Hepatocyte (in vitro differentiated cells): ENCODE results near the gene PSMB7. TPM values are rescaled to one million over a fixed set of nuclear protein-coding genes. Genes with fewer than 3 reads are reported as not detected.

Source experiments
- DNase-seq: peaks from one replicate; pipeline ENCODE4 v3.0.0-alpha.2; 2016; ENCODE audit warnings: low spot score
- H2AFZ ChIP-seq: fragments of 200-600 bp; sonication (generic); 2 replicates; pipeline ENCODE4 v1.6.0; 2016; ENCODE audit warnings: antibody characterized with exemption, mild to moderate bottlenecking
- H3K27ac ChIP-seq: fragments of 200-600 bp; sonication (generic); 2 replicates; pipeline ENCODE4 v1.5.1; 2016; ENCODE audit warnings: mild to moderate bottlenecking
- H3K27me3 ChIP-seq: fragments of 200-600 bp; sonication (generic); 2 replicates; pipeline ENCODE4 v1.6.1; 2016
- H3K36me3 ChIP-seq: fragments of 200-600 bp; sonication (generic); replicated peaks from 2 replicates; pipeline ENCODE4 v1.5.1; 2016; ENCODE audit warnings: low read depth; ENCODE audit not compliant: insufficient read depth
- H3K4me1 ChIP-seq: fragments of 200-600 bp; sonication (generic); 2 replicates; pipeline ENCODE4 v1.5.1; 2016; ENCODE audit warnings: mild to moderate bottlenecking, moderate library complexity; ENCODE audit not compliant: insufficient read depth
- H3K4me2 ChIP-seq: fragments of 200-600 bp; sonication (generic); 2 replicates; pipeline ENCODE4 v1.6.0; 2016
- H3K4me3 ChIP-seq: fragments of 200-600 bp; sonication (generic); 2 replicates; pipeline ENCODE4 v1.5.1; 2016; ENCODE audit warnings: mild to moderate bottlenecking
- H3K79me2 ChIP-seq: fragments of 200-600 bp; sonication (generic); 2 replicates; pipeline ENCODE4 v1.6.0; 2017; ENCODE audit warnings: mild to moderate bottlenecking
- H3K9me2 ChIP-seq: fragments of 200-600 bp; sonication (generic); replicated peaks from 2 replicates; pipeline ENCODE4 v1.6.0; 2017; ENCODE audit warnings: mild to moderate bottlenecking; ENCODE audit not compliant: insufficient read depth
- H3K9me3 ChIP-seq: fragments of 200-600 bp; sonication (generic); 2 replicates; pipeline ENCODE4 v1.5.1; 2016; ENCODE audit warnings: low read depth, mild to moderate bottlenecking
- H4K20me1 ChIP-seq: fragments of 200-600 bp; sonication (generic); 2 replicates; pipeline ENCODE4 v1.6.0; 2016; ENCODE audit warnings: mild to moderate bottlenecking; ENCODE audit not compliant: insufficient read depth, poor library complexity, severe bottlenecking
- CTCF ChIP-seq: fragments of 200-600 bp; sonication (generic); IDR thresholded peaks from 2 replicates; pipeline ENCODE4 v1.5.1; 2016; ENCODE audit warnings: antibody characterized with exemption, mild to moderate bottlenecking; ENCODE audit not compliant: poor library complexity
- EZH2 ChIP-seq: fragments of 200-600 bp; sonication (generic); IDR thresholded peaks from 2 replicates; pipeline ENCODE4 v1.6.1; 2016; ENCODE audit warnings: antibody characterized with exemption, mild to moderate bottlenecking, borderline replicate concordance
- EZH2phosphoT487 ChIP-seq: fragments of 200-600 bp; sonication (generic); IDR thresholded peaks from one replicate; pipeline ENCODE4 v1.6.1; 2018; ENCODE audit warnings: antibody characterized with exemption, mild to moderate bottlenecking, low read depth, moderate library complexity; ENCODE audit not compliant: unreplicated experiment, severe bottlenecking
- WGBS: methylation state at CpG from one replicate; pipeline ENCODE4 v1.1.6; 2016; ENCODE audit warnings: low lambda C conversion rate; ENCODE audit errors: missing lambda C conversion rate; 5-methylcytosine and 5-hydroxymethylcytosine counted together
- polyA plus RNA-seq: library from polyadenylated mRNA; unstranded; fragments of >200 nt; fragmentation: Nextera tagmentation; extraction: Ambion mirVana; gene quantifications from 2 replicates; pipeline ENCODE4 v1.2.1, GENCODE V29; 2016
- total RNA-seq: library from RNA; depleted of rRNA; stranded (reverse); fragments of >200 nt; gene quantifications from 2 replicates; pipeline ENCODE4 v1.2.3, GENCODE V29; 2014

The PSMB7 gene
- total and polyA plus RNA-seq, 2 experiments from 2014 or later, result 189 to 197 TPM

- Histone ChIP-seq H2AFZ (no peak overlapping the region), H3K9me2 (no peaks in the 10 kb centered on the region), H3K9me3 (no peaks in the 10 kb centered on the region), H3K27me3 (no peaks in the 10 kb centered on the region), H3K4me3 (no peak overlapping the region), H3K36me3 (no peaks in the 10 kb centered on the region), H3K4me1 (no peaks in the 10 kb centered on the region), H3K27ac (no peak overlapping the region), H4K20me1 (peaks cover 13% of the 10 kb centered on the region), H3K4me2 (no peak overlapping the region), H3K79me2 (no peaks in the 10 kb centered on the region)
- DNase-seq, result no peak
- 89% methylated on average over 15 of the region's 15 CpGs for WGBS
- TF ChIP-seq EZH2phosphoT487, result no peak
- no peak for TF ChIP-seq CTCF
- TF ChIP-seq EZH2, result no peak
Measured at GRCh38 chr9:124351672-124352468, 63.4 kb downstream of the PSMB7 start.

GRCh38 chr9:124350494-124351263 lies 64.6 kb downstream of the PSMB7 start:
- H3K36me3 ChIP-seq, result no peaks in the 10 kb centered on the region
- WGBS, result 94% methylated on average over 16 of the region's 16 CpGs

GRCh38 chr9:124349675-124350493 lies 65.4 kb downstream of the PSMB7 start:
- Histone ChIP-seq H2AFZ (no peak overlapping the region), H3K4me1 (no peaks in the 10 kb centered on the region), H3K9me2 (no peaks in the 10 kb centered on the region), H3K36me3 (no peaks in the 10 kb centered on the region), H3K9me3 (no peaks in the 10 kb centered on the region), H3K4me2 (no peak overlapping the region), H3K4me3 (no peak overlapping the region), H3K79me2 (no peaks in the 10 kb centered on the region), H3K27me3 (no peaks in the 10 kb centered on the region), H3K27ac (no peak overlapping the region), H4K20me1 (peaks cover 2% of the 10 kb centered on the region)
- DNase-seq, result no peak
- whole genome bisulfite sequencing, result 93% methylated on average over 23 of the region's 25 CpGs
- TF ChIP-seq EZH2phosphoT487 (no peak), CTCF (no peak), EZH2 (no peak)

More at GRCh38 chr9:124350494-124351263, 64.6 kb downstream of the PSMB7 start:
- Histone ChIP-seq H3K4me2 (no peak overlapping the region), H3K79me2 (no peaks in the 10 kb centered on the region), H4K20me1 (peaks cover 3% of the 10 kb centered on the region), H3K4me1 (no peaks in the 10 kb centered on the region), H3K27me3 (no peaks in the 10 kb centered on the region), H2AFZ (no peak overlapping the region), H3K27ac (no peak overlapping the region), H3K9me2 (no peaks in the 10 kb centered on the region), H3K4me3 (no peak overlapping the region), H3K9me3 (no peaks in the 10 kb centered on the region)
- no peak for TF ChIP-seq EZH2
- no peak for TF ChIP-seq CTCF
- no peak for TF ChIP-seq EZH2phosphoT487
- DNase-seq, result no peak
